Smooth muscle cell (in vitro differentiated cells): ENCODE data around the gene BICDL2. TPM values are rescaled to one million over a fixed set of nuclear protein-coding genes. Genes with fewer than 3 reads are reported as not detected.
"Not testable (repeated sequence)": the region's sequence is repeated elsewhere in the genome, so short reads cannot be mapped to it uniquely, and the experiment has no call there.

Experiments used
- DNase-seq: peaks from one replicate; lab custom pipeline; 2025; ENCODE audit not compliant: unreplicated experiment; lab: John Stamatoyannopoulos, UW
- H2AFZ ChIP-seq: fragments of 200-600 bp; sonication (generic); 2 replicates; pipeline ENCODE4 v1.6.0; 2016; ENCODE audit warnings: antibody characterized with exemption, low read depth, mild to moderate bottlenecking
- H3F3A ChIP-seq: fragments of 200-600 bp; sonication (generic); 2 replicates; pipeline ENCODE4 v1.6.0; 2017; ENCODE audit warnings: antibody characterized with exemption, low read depth
- H3K27ac ChIP-seq: fragments of 200-600 bp; sonication (generic); 2 replicates; pipeline ENCODE4 v1.5.1; 2016; ENCODE audit warnings: low read depth, mild to moderate bottlenecking
- H3K27me3 ChIP-seq: fragments of 200-600 bp; sonication (generic); 2 replicates; pipeline ENCODE4 v1.6.1; 2016; ENCODE audit warnings: low read depth, mild to moderate bottlenecking
- H3K36me3 ChIP-seq: fragments of 200-600 bp; sonication (generic); 2 replicates; pipeline ENCODE4 v1.5.1; 2016; ENCODE audit warnings: low read depth
- H3K4me1 ChIP-seq: fragments of 200-600 bp; sonication (generic); 2 replicates; pipeline ENCODE4 v1.5.1; 2016; ENCODE audit warnings: low read depth
- H3K4me2 ChIP-seq: fragments of 200-600 bp; sonication (generic); 2 replicates; pipeline ENCODE4 v1.6.0; 2016; ENCODE audit warnings: mild to moderate bottlenecking
- H3K4me3 ChIP-seq: fragments of 200-600 bp; sonication (generic); 2 replicates; pipeline ENCODE4 v1.5.1; 2016; ENCODE audit warnings: mild to moderate bottlenecking
- H3K79me2 ChIP-seq: fragments of 200-600 bp; sonication (generic); 2 replicates; pipeline ENCODE4 v1.6.0; 2016; ENCODE audit warnings: low read depth, mild to moderate bottlenecking
- H3K9ac ChIP-seq: fragments of 200-600 bp; sonication (generic); 2 replicates; pipeline ENCODE4 v1.6.0; 2016; ENCODE audit warnings: low read depth
- H3K9me3 ChIP-seq: fragments of 200-600 bp; sonication (generic); replicated peaks from 2 replicates; pipeline ENCODE4 v1.5.1; 2016; ENCODE audit warnings: low read depth
- H4K20me1 ChIP-seq: fragments of 200-600 bp; sonication (generic); 2 replicates; pipeline ENCODE4 v1.6.0; 2016; ENCODE audit warnings: low read depth
- CTCF ChIP-seq: fragments of 200-600 bp; sonication (generic); IDR thresholded peaks from 2 replicates; pipeline ENCODE4 v1.5.1; 2017; ENCODE audit warnings: borderline replicate concordance, mild to moderate bottlenecking, antibody characterized with exemption; ENCODE audit not compliant: insufficient read depth, poor library complexity, severe bottlenecking
- WGBS: methylation state at CpG from one replicate; pipeline ENCODE4 v1.1.7; 2016; ENCODE audit warnings: low lambda C conversion rate; 5-methylcytosine and 5-hydroxymethylcytosine counted together
- polyA plus RNA-seq: library from polyadenylated mRNA; unstranded; fragments of >200 nt; fragmentation: Nextera tagmentation; extraction: Ambion mirVana; gene quantifications from 2 replicates; pipeline ENCODE4 v1.2.1, GENCODE V29; 2016
- total RNA-seq: library from RNA; depleted of rRNA; stranded (reverse); fragments of >200 nt; gene quantifications from 2 replicates; pipeline ENCODE4 v1.2.3, GENCODE V29; 2014

The BICDL2 gene
- total and polyA plus RNA-seq, 2 experiments from 2014 or later, result 0.86 to 1.5 TPM

- H3K36me3 ChIP-seq, result no peaks in the 10 kb centered on the region
- TF ChIP-seq CTCF, result no peak
- H3K4me1 ChIP-seq, result no peaks in the 10 kb centered on the region
- no peak overlapping the region for H3K4me2 ChIP-seq
- H4K20me1 ChIP-seq, result no peaks in the 10 kb centered on the region
- H3K4me3 ChIP-seq, result no peak overlapping the region
- no peaks in the 10 kb centered on the region for H3K79me2 ChIP-seq
- no peak for DNase-seq
- H3F3A ChIP-seq, result no peaks in the 10 kb centered on the region
- no peak overlapping the region for H3K27ac ChIP-seq
- no peak overlapping the region for H2AFZ ChIP-seq
- no peaks in the 10 kb centered on the region for H3K9me3 ChIP-seq
- 100% methylated on average over 1 of the region's 1 CpG for WGBS
- H3K9ac ChIP-seq, result no peak overlapping the region
- H3K27me3 ChIP-seq, result no peaks in the 10 kb centered on the region
Observed at GRCh38 chr16:3084491-3084890, 47.7 kb upstream of the BICDL2 start.

DNA sequence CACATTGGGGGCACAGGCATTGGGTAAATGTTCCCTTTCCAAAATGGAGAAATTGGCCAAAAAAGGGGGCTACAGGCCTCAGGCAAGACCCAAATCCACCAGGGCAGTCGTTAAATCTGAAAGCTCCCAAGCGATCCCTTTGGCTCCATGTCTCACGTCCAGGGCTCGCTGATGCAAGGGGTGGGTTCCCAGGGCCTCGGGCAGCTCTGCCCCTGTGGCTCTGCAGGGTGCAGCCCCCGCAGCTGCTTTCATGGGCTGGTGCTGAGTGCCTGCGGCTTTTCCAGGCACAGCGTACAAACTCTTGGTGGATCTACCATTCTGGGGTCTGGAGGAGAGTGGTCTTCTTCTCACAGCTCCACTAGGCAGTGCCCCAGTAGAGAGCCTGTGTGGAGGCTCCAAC lies 46.7 kb upstream of the BICDL2 start:
- not testable (repeated sequence) for DNase-seq

GRCh38 chr16:3081957-3082356 lies 45.2 kb upstream of the BICDL2 start:
- H3K79me2 ChIP-seq, H4K20me1 ChIP-seq, H3K27ac ChIP-seq, DNase-seq, H3K36me3 ChIP-seq, H3K4me2 ChIP-seq, H3K9ac ChIP-seq, H3K9me3 ChIP-seq, H3K4me1 ChIP-seq, H3F3A ChIP-seq, H3K27me3 ChIP-seq, H2AFZ ChIP-seq, H3K4me3 ChIP-seq: not testable (repeated sequence)
- 95% methylated on average over 9 of the region's 13 CpGs for WGBS

More for the DNA sequence above, 46.7 kb upstream of the BICDL2 start:
- WGBS, result 91% methylated on average over 8 of the region's 8 CpGs
- H3K4me3 ChIP-seq, H3K4me1 ChIP-seq, H3K9ac ChIP-seq, H3K27ac ChIP-seq, H4K20me1 ChIP-seq, H3K79me2 ChIP-seq, H3K27me3 ChIP-seq, H3K36me3 ChIP-seq, H3K9me3 ChIP-seq, H3F3A ChIP-seq, H3K4me2 ChIP-seq, H2AFZ ChIP-seq: not testable (repeated sequence)

DNA sequence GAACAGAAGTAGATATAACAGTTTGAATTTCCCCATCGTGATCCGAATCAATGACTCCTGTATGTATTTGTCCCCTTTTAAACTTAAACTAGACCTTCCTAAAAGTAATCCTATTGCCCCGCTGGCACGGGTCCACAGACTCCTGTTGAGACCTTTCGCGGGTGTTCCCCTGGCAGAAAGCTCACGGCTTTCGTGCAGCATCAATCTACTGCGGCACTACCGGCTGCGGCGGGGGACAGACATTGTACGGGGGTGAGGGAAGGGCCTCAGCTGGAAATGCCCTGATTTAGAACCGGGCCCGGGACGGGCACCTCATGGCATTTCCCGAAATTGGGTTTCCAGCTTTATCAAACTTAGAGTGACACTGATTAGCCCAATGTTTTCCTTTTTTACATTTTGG lies 43.3 kb upstream of the BICDL2 start:
- Histone ChIP-seq H3K79me2 (no peaks in the 10 kb centered on the region), H3K36me3 (no peaks in the 10 kb centered on the region), H3K4me1 (no peaks in the 10 kb centered on the region), H3K27me3 (no peaks in the 10 kb centered on the region), H3K9ac (no peak overlapping the region), H3K27ac (no peak overlapping the region), H3F3A (no peaks in the 10 kb centered on the region), H3K4me3 (no peak overlapping the region), H3K9me3 (no peaks in the 10 kb centered on the region), H3K4me2 (no peak overlapping the region), H4K20me1 (no peaks in the 10 kb centered on the region), H2AFZ (no peak overlapping the region)
- WGBS, result 93% methylated on average over 17 of the region's 17 CpGs
- no peak for TF ChIP-seq CTCF
- no peak for DNase-seq

GRCh38 chr16:3076577-3076976 lies 39.8 kb upstream of the BICDL2 start:
- no peaks in the 10 kb centered on the region for H3K36me3 ChIP-seq
- no peak overlapping the region for H3K4me2 ChIP-seq
- H3K4me1 ChIP-seq, result no peaks in the 10 kb centered on the region
- 67% methylated on average over 6 of the region's 6 CpGs for WGBS
- H4K20me1 ChIP-seq, result no peaks in the 10 kb centered on the region
- no peaks in the 10 kb centered on the region for H3K9me3 ChIP-seq
- H2AFZ ChIP-seq, result no peak overlapping the region
- H3K9ac ChIP-seq, result no peak overlapping the region
- no peaks in the 10 kb centered on the region for H3F3A ChIP-seq
- no peak for DNase-seq
- no peak overlapping the region for H3K27ac ChIP-seq
- H3K27me3 ChIP-seq, result no peaks in the 10 kb centered on the region
- H3K4me3 ChIP-seq, result no peak overlapping the region
- TF ChIP-seq CTCF, result no peak
- H3K79me2 ChIP-seq, result no peaks in the 10 kb centered on the region

DNA sequence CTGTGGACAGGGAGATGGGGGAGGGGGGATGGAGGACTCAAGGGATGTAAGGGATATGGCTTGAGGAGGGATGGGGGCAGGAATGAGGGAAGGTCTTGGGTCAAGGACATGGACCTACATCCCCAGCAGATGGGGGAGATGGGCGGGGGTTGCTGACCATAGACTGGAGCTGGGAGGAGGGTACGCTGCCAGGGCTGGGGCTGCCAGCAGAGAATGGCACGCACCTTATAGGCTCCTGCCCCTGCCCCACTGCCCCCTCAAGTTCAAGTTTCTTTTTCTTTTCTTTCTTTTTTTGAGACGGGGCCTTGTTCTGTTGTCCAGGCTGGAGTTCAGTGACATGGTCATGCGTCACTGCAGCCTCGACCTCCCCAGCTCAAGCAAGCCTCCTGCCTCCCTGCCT lies 39.2 kb upstream of the BICDL2 start:
- H4K20me1 ChIP-seq, H3K4me2 ChIP-seq, H3K4me3 ChIP-seq, H3K79me2 ChIP-seq, H3K9ac ChIP-seq, H3K27me3 ChIP-seq, H2AFZ ChIP-seq, H3K27ac ChIP-seq, H3K9me3 ChIP-seq, DNase-seq, H3K36me3 ChIP-seq, H3F3A ChIP-seq, H3K4me1 ChIP-seq: not testable (repeated sequence)
- 90% methylated on average over 5 of the region's 6 CpGs for WGBS
